Fibroblast of lung (primary cell): ENCODE measurements around the gene GABRG3. TPM values are rescaled to one million over a fixed set of nuclear protein-coding genes. Genes with fewer than 3 reads are reported as not detected.

Experiments
- DNase-seq, 2 donors: peaks; one replicate each; pipeline versions ENCODE4 v3.0.0 to v3.0.0-alpha.2; 2010; ENCODE audit warnings: low read depth in 2 of 2
- H2AFZ ChIP-seq: 2 replicates; pipeline ENCODE4 v1.5.1; 2012; ENCODE audit warnings: low read length, control low read depth, inconsistent platforms
- H3K27ac ChIP-seq: 2 replicates; pipeline ENCODE4 v1.5.1; 2011; ENCODE audit warnings: low read length, control low read depth; ENCODE audit not compliant: insufficient read depth
- H3K27me3 ChIP-seq: 2 replicates; pipeline ENCODE4 v1.5.1; 2011; ENCODE audit warnings: mild to moderate bottlenecking, low read length; ENCODE audit not compliant: control insufficient read depth, insufficient read depth
- H3K36me3 ChIP-seq: 2 replicates; pipeline ENCODE4 v1.5.1; 2011; ENCODE audit warnings: low read length; ENCODE audit not compliant: control insufficient read depth, insufficient read depth
- H3K4me1 ChIP-seq: 2 replicates; pipeline ENCODE4 v1.5.1; 2011; ENCODE audit warnings: low read length; ENCODE audit not compliant: control insufficient read depth, insufficient read depth; ENCODE audit errors: extremely low read depth
- H3K4me2 ChIP-seq: 2 replicates; pipeline ENCODE4 v1.5.1; 2011; ENCODE audit warnings: low read length, control low read depth; ENCODE audit not compliant: insufficient read depth; ENCODE audit errors: extremely low read depth
- H3K4me3 ChIP-seq, 4 experiments: fragments of 200-600 bp in 1 of 4; sonication (generic) in 1 of 4; replicated peaks in 1 of 4; 2 replicates each; pipeline ENCODE4 v1.5.1; 2011 to 2016; ENCODE audit warnings: low read length in 4 of 4, low read depth in 3 of 4, mild to moderate bottlenecking in 3 of 4, control low read depth in 2 of 4, inconsistent platforms in 1 of 4, mixed read lengths in 1 of 4; ENCODE audit not compliant: insufficient read depth in 1 of 4; ENCODE audit errors: control extremely low read depth in 1 of 4
- H3K79me2 ChIP-seq: 2 replicates; pipeline ENCODE4 v1.5.1; 2012; ENCODE audit warnings: mild to moderate bottlenecking, low read length, inconsistent platforms; ENCODE audit not compliant: control insufficient read depth, insufficient read depth
- H3K9ac ChIP-seq: 2 replicates; pipeline ENCODE4 v1.5.1; 2011; ENCODE audit warnings: mild to moderate bottlenecking, low read length, control low read depth; ENCODE audit not compliant: insufficient read depth
- H3K9me3 ChIP-seq: 2 replicates; pipeline ENCODE4 v1.5.1; 2012; ENCODE audit warnings: low read depth, low read length; ENCODE audit not compliant: control insufficient read depth, insufficient read depth
- H4K20me1 ChIP-seq: 2 replicates; pipeline ENCODE4 v1.5.1; 2011; ENCODE audit warnings: low read length; ENCODE audit not compliant: control insufficient read depth, insufficient read depth; ENCODE audit errors: extremely low read depth
- EZH2 ChIP-seq: IDR thresholded peaks from 2 replicates; pipeline ENCODE4 v1.5.1; 2012; ENCODE audit warnings: low read length, control low read depth, mild to moderate bottlenecking; ENCODE audit errors: missing control alignments
- polyA plus RNA-seq, 2 donors: library from polyadenylated mRNA; depleted of rRNA in 1 of 2; stranded (reverse) in 1 of 2; unstranded in 1 of 2; fragments of >200 nt; gene quantifications; 2 replicates each; pipeline ENCODE4 v1.2.1, GENCODE V29; 2011 to 2012; ENCODE audit warnings: missing spikeins in 1 of 2
- total RNA-seq: library from RNA; depleted of rRNA; stranded (reverse); fragments of >200 nt; gene quantifications from 2 replicates; pipeline ENCODE4 v1.2.1, GENCODE V29; 2014
- TF ChIP-seq, protein P1 (sequence below), 2 donors: IDR thresholded peaks in 1 of 2; conservative IDR thresholded peaks in 1 of 2; 1 replicate in 1 of 2; 2 replicates in 1 of 2; pipeline ENCODE4 v1.5.1; 2011 to 2012; ENCODE audit warnings: low read length in 2 of 2, control low read depth in 1 of 2, inconsistent platforms in 1 of 2, low read depth in 1 of 2, mild to moderate bottlenecking in 1 of 2

Gene GABRG3
- total and polyA plus RNA-seq, 2 donors (not counting 1 experiment from before 2014, with no cell fraction given): not detected

DNA sequence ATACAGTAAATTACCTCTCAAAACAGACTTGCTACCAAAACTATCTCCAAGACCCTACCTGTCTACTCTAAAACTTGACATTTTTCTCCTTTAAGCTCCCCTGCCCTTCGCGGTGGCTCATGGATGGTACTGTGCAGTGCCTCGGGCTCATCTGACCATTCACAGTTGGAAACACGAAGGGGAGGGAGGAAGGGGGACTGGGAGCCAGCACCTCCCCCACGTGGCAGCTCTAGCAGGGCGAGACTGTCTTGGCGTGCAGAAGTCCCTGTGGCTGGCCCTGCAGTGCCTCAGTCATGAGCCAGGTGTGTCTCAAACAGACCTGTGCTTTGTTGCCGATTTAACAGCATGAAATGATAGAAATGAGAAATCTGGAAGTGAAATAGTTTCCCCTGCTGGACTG lies 372.0 kb downstream of the GABRG3 start:
- Histone ChIP-seq H4K20me1 (no peaks in the 10 kb centered on the region), H3K36me3 (no peaks in the 10 kb centered on the region), H3K79me2 (no peaks in the 10 kb centered on the region), H3K4me2 (no peak overlapping the region), H3K27ac (no peak overlapping the region), H3K4me1 (no peaks in the 10 kb centered on the region), H3K27me3 (no peaks in the 10 kb centered on the region), H3K4me3 (no peak overlapping the region), H2AFZ (no peak overlapping the region), H3K9ac (no peak overlapping the region), H3K9me3 (no peaks in the 10 kb centered on the region)
- no peak for DNase-seq
- TF ChIP-seq, protein P1, sequence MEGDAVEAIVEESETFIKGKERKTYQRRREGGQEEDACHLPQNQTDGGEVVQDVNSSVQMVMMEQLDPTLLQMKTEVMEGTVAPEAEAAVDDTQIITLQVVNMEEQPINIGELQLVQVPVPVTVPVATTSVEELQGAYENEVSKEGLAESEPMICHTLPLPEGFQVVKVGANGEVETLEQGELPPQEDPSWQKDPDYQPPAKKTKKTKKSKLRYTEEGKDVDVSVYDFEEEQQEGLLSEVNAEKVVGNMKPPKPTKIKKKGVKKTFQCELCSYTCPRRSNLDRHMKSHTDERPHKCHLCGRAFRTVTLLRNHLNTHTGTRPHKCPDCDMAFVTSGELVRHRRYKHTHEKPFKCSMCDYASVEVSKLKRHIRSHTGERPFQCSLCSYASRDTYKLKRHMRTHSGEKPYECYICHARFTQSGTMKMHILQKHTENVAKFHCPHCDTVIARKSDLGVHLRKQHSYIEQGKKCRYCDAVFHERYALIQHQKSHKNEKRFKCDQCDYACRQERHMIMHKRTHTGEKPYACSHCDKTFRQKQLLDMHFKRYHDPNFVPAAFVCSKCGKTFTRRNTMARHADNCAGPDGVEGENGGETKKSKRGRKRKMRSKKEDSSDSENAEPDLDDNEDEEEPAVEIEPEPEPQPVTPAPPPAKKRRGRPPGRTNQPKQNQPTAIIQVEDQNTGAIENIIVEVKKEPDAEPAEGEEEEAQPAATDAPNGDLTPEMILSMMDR (conservative IDR thresholded peaks at IDR 0.05 in 1 of 2, IDR thresholded peaks at IDR 0.05 in 1 of 2; ENCODE audit: low read depth in 1 of 2, low read length in 2 of 2): no peak
- no peak for TF ChIP-seq EZH2

DNA sequence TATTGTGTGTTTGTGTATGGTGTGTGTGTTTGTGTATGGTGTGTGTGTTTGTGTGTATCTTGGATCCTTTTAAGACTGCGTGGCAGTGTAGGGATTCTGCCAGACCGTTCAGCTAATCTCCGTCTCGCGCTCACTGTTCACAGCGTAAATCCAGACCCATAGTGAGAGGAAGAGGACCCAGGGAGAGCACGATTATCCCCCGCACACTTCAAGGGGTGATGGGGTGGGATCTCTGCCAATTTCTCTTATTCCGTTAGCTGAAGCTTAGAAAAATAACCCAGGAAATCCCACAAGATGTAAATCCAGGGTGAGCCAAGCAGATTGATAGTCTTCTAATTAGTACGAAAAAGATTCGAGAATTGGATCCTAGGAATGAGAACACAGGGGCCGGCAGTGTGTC lies 381.2 kb downstream of the GABRG3 start:
- no peak overlapping the region for H3K4me2 ChIP-seq
- H3K9ac ChIP-seq: no peak overlapping the region
- no peaks in the 10 kb centered on the region for H4K20me1 ChIP-seq
- no peak overlapping the region for H3K4me3 ChIP-seq
- no peak for DNase-seq
- H3K4me1 ChIP-seq: no peaks in the 10 kb centered on the region
- H3K9me3 ChIP-seq: no peaks in the 10 kb centered on the region
- H3K27me3 ChIP-seq: no peaks in the 10 kb centered on the region
- H2AFZ ChIP-seq: no peak overlapping the region
- no peaks in the 10 kb centered on the region for H3K79me2 ChIP-seq
- H3K27ac ChIP-seq: no peak overlapping the region
- TF ChIP-seq EZH2: no peak
- TF ChIP-seq, protein P1 (conservative IDR thresholded peaks at IDR 0.05 in 1 of 2, IDR thresholded peaks at IDR 0.05 in 1 of 2; ENCODE audit: low read depth in 1 of 2, low read length in 2 of 2): no peak
- H3K36me3 ChIP-seq: no peaks in the 10 kb centered on the region

DNA sequence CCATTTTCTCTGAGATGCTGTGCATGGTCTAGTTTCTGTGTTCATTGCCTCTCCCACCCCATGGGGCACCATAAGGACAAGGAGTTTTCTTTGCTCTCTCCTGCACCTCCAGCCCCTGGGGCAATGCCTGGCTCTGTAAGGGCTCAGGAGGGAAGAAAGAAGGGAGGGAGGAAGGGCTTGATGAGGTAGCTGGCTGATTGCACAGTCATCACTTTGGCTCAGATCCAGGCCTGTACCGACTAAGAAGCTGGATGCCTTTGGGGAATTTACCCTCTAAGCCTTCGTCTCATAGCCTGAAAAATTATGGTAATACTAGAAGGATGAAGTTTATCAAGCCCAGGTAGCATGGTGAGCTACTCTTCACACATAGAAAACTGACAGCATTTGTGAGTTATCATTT lies 382.9 kb downstream of the GABRG3 start:
- Histone ChIP-seq H3K4me3 (no peak overlapping the region), H3K9ac (no peak overlapping the region), H3K79me2 (no peaks in the 10 kb centered on the region), H4K20me1 (no peaks in the 10 kb centered on the region), H3K27ac (no peak overlapping the region), H3K27me3 (no peaks in the 10 kb centered on the region), H3K4me1 (no peaks in the 10 kb centered on the region), H3K9me3 (no peaks in the 10 kb centered on the region), H3K4me2 (no peak overlapping the region), H2AFZ (no peak overlapping the region), H3K36me3 (no peaks in the 10 kb centered on the region)
- peak; percentile 9 to 74 for DNase-seq
- TF ChIP-seq, protein P1 (conservative IDR thresholded peaks at IDR 0.05 in 1 of 2, IDR thresholded peaks at IDR 0.05 in 1 of 2; ENCODE audit: low read depth in 1 of 2, low read length in 2 of 2): no peak
- no peak for TF ChIP-seq EZH2
